Omental fat pad (tissue), 4 donors: ENCODE results near the gene ACAP3. TPM values are rescaled to one million over a fixed set of nuclear protein-coding genes. Genes with fewer than 3 reads are reported as not detected.
A peak's percentile ranks its signal among the peaks of the same experiment; 100 is the strongest.

Experiments
- ATAC-seq: fragments of 150-250 bp; one replicate; pipeline ENCODE4 v1.9.1; 2016; ENCODE audit warnings: mild to moderate bottlenecking, moderate library complexity; ENCODE audit not compliant: low FRiP score
- DNase-seq: peaks from one replicate; pipeline ENCODE4 v3.0.0-alpha.2; 2019; ENCODE audit warnings: low spot score
- CTCF ChIP-seq, 3 donors: fragments of 450-650 bp; IDR thresholded peaks; one replicate each; pipeline ENCODE4 v1.5.1; 2016 to 2017; ENCODE audit warnings: antibody characterized with exemption in 3 of 3, mild to moderate bottlenecking in 3 of 3, moderate library complexity in 2 of 3
- total RNA-seq, 4 donors: library from RNA; depleted of rRNA; stranded (reverse); fragments of >200 nt; gene quantifications; one replicate each; pipeline ENCODE4 v1.1.0, GENCODE V29; 2016

The ACAP3 gene
- total RNA-seq, 4 donors from 2014 or later: 19.2 to 41.8 (median 38.1) TPM

DNA sequence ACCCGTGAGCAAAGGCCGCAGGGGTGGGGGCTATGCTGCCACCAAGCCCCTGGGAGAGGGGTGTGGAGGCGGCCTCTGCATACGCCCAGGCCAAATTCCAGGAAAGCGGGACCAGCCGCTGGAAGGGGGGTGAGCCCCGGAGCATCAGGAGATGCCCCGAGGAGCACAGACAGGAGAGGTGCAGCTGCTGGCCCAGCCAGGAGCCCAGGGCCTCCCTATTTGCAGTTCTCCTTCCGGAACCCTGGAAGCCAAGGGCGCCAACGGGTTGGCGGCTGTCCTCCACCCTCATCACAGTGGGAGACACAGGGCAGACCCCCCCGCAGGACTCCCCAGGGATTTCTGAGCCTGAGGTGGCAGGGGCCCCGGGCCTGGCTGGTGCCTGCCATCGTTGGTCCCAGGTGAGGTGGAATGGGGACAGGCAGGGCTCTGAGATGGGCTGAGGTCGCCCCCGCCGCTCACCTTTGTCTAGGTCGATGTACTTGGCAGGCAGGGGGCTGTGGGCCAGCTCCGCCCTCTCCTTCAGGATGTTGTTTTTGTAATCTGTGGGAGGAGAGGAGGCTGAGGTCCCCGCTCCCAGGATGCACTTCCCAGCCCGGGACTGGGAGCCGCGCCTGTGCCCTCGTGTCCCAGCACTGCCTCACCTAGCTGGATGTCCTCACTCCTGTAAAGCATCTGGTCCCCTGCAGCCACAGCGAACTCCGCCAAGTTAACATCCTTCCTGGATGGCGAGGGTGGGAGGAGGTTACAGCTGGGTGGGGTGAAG, 45.8 kb upstream of the ACAP3 start:
- no peak for ATAC-seq
- DNase-seq: no peak
- no peak for TF ChIP-seq CTCF (IDR thresholded peaks at IDR 0.05)

- no peak for TF ChIP-seq CTCF (IDR thresholded peaks at IDR 0.05)
- ATAC-seq (no peak), DNase-seq (no peak)
Measured at GRCh38 chr1:1352786-1353388, 45.2 kb upstream of the ACAP3 start.

DNA sequence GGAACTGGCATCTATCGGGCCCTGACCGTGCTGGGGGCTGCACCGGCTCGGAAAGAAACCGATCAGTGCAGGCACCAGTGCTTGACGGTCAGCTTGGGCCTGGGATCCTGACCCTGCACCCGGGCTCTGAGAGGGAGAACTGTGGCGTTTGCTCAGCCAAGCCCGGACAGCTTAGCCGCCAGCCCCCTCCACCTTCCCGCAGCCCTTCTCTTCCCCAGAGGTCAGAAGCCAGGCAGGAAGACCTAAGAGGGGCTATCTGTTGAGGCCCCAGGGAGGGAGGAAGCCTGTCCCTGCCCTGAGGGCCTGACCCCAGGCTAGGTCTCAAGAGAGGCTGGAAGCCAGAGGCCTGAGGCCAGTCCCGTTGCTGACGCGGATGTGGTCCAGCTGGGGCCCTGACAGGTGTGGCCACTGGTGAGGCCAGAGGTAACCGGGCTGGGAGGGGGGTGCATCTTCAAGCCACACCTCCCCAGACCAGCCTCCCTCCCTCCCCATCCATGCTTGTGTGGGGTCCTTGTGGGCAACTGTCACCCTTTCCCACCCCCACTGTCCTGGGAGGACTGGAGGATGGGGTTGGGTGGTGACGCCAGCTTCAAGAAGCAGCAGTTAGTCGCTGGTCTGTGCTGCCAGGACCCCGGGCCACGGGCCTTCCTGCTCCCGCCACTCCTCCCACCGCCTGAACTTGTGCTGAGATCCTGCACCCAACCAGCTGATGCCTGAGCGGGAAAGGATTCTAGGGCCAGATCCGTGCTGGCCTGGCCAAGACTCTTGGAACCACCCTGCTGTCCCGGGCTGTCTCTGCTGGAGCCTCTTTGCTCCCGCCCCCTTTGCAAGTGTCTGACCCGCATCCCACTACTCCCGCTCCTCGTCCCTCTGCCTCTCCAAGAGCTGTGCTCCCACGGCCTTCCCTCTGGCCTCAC, 44.0 kb upstream of the ACAP3 start:
- DNase-seq: no peak
- no peak for TF ChIP-seq CTCF (IDR thresholded peaks at IDR 0.05)

DNA sequence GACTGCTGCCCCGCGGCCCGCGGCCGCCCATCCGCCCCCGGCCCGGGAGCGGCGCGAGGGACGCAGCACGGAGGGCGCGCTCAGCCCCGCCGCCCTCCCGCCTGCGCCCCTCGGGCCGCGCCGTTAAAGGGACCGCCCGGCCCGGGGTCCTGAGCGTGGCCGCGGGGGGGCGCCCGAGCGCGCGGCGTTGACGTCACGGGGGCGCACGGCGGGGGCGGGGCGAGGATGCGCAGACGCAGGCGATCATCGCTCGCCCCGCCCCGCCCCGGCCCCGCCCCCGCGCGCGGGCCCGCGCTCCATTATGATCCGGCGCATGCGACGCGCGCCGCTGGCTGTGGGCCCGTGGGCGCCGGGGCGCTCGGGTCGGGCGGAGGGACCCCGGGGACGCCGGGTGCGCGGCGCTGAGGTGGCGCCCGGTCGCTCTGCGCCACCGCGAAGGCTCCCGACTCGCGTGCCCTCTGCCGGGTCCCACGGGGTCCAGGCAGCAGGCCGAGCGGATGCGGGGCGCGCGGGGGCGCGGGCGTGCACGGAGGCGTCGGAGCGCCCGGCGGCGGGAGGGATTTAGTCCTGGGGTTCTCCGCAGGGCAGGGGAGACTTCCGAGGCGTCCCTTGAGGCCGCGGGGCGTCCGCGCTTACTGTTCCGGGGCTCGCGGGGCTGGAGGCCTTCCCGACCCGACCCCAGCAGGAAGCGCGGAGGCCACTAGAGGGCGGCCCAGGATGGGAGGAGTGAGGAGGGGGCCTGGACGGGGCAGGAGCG, 41.7 kb upstream of the ACAP3 start, which contains the start of gene DVL1:
TSS of gene DVL1 (minus strand) at position 163 of the 757 bp plus-strand sequence. CDS start 353 bp downstream, outside the sequence.
- DNase-seq (peak; percentile 50), ATAC-seq (peak; percentile 68)
- TF ChIP-seq CTCF (IDR thresholded peaks at IDR 0.05): no peak

More for the DNA sequence above, 44.0 kb upstream of the ACAP3 start:
- no peak for ATAC-seq

DNA sequence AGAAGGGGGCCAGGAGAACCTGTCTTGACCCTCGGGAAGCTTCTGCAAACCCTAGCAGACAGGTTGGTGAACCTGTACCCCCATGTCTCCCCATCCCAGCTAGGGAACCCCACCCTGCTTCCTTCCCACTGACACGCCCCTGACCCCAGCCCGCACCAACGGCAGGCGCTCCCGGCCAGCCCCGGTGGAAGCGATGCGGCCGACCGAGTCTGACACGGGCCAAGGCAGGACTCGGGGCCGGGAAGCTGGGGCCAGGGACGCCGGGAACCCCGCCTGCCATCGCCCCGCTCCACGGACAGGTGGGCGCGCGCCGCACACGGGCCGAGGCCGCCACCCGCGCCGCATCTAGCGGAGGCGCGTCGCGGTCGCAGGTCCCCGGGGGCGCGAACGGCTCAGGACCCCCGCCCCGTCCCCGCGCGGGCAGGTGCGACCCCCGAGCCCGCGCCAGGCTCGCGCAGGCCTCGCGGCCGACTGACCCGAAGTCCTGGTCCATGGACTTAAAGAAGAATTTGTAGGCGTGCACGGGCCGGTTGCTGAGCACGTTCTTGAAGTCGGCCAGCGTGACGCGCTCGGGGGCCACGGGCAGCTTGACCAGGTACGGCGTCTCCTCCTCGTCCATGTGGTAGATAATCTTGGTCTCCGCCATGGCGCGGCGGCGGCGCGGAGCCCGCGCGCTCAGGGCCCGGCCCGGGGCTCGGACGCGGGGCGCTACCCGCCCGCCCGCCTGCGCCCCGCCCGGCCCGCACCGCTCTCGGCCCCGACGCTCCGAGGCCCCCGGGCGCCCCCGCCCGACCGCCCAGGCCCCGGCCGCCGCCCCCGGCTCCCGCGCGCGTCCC, 40.9 kb upstream of the ACAP3 start:
- ATAC-seq (peak; percentile 2), DNase-seq (no peak)
- TF ChIP-seq CTCF (IDR thresholded peaks at IDR 0.05): no peak
